ENCODE data around the gene GFRA1.

Gene GFRA1

DNA sequence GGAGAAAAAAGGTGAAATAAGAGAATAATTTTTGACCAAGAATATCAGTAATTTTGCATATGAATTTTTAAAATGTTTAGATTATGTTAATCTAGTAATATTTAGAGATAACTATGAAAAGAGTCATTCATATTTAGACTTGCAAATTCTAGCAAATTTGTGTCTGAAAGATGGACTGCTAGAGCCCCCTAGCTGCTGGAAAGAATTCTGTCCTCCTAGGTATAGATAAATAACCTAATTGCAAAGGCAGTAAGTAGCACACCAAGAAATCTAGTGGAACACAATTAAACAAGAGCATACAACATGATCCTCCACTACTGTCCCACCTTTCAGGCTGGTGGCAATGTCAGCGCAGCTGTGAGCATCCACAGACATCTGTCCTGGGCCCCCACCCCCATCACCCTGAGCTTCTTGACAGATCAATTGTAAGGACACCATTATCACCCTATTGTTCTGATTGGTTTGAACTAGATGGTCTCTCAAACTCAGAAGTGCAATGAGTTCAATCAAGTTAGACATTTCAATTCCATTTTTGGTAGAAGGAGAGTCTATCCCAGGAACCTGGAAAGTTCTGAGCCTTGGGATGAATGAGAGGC is 15.0 kb upstream of the GFRA1 start:
- DNase-seq (ENCODE audit: low read depth), result peak; percentile 45
- no peak overlapping the region for H3K4me3 ChIP-seq (ENCODE audit: low read depth, low read length)
- TF ChIP-seq CTCF (IDR thresholded peaks at IDR 0.05; ENCODE audit: insufficient read depth, low read depth, low read length, missing control alignments), result peak; percentile 46

GRCh38 chr10:116286626-116287200 is 13.7 kb upstream of the GFRA1 start:
- DNase-seq (ENCODE audit: low read depth), result peak; percentile 11
- no peak for TF ChIP-seq CTCF (IDR thresholded peaks at IDR 0.05; ENCODE audit: insufficient read depth, low read depth, low read length, missing control alignments)
- H3K4me3 ChIP-seq (ENCODE audit: low read depth, low read length), result no peak overlapping the region

GRCh38 chr10:116281775-116282174 is 8.8 kb upstream of the GFRA1 start:
- DNase-seq (ENCODE audit: low read depth), result no peak
- TF ChIP-seq CTCF (IDR thresholded peaks at IDR 0.05; ENCODE audit: insufficient read depth, low read depth, low read length, missing control alignments), result no peak
- H3K4me3 ChIP-seq (ENCODE audit: low read depth, low read length), result no peak overlapping the region

GRCh38 chr10:116278846-116279245 is 5.8 kb upstream of the GFRA1 start:
- no peak for TF ChIP-seq CTCF (IDR thresholded peaks at IDR 0.05; ENCODE audit: insufficient read depth, low read depth, low read length, missing control alignments)
- no peak overlapping the region for H3K4me3 ChIP-seq (ENCODE audit: low read depth, low read length)
- DNase-seq (ENCODE audit: low read depth), result no peak

DNA sequence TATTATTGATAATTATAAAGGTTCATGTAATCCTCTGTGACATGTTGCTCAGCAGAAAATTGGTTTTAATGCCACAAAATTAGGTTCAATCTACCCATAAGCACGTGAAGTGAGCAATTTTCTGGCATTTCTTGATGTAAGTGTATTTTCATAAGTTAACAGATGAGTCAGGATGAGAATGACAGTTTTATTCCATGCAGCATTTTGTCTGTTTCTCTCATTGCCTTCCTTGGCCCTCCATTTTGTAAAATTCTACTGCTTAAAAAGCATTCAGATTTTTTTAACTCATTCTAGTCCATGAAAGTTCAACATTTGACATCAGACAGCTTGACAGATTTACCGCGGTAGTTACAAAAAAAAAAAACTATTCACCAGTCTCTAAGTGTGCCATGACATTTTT is 4.0 kb upstream of the GFRA1 start:
- DNase-seq (ENCODE audit: low read depth), result no peak
- H3K4me3 ChIP-seq (ENCODE audit: low read depth, low read length), result no peak overlapping the region
- no peak for TF ChIP-seq CTCF (IDR thresholded peaks at IDR 0.05; ENCODE audit: insufficient read depth, low read depth, low read length, missing control alignments)

- TF ChIP-seq CTCF (IDR thresholded peaks at IDR 0.05; ENCODE audit: insufficient read depth, low read depth, low read length, missing control alignments), result no peak
- no peak for DNase-seq (ENCODE audit: low read depth)
- no peak overlapping the region for H3K4me3 ChIP-seq (ENCODE audit: low read depth, low read length)
Measured at GRCh38 chr10:116274064-116274904, 1.3 kb upstream of the GFRA1 start.
